HL-60/S4 (cell line): ENCODE results near the gene UBE3D.

Experiments used
- in situ Hi-C: fragments of 300-500 bp; cut with MboI; formaldehyde crosslinking; loops from 2 replicates; pipeline ENCODE4 v1.14.3; 2022; ENCODE audit warnings: low sequenced_read_pairs

Gene UBE3D, protein sequence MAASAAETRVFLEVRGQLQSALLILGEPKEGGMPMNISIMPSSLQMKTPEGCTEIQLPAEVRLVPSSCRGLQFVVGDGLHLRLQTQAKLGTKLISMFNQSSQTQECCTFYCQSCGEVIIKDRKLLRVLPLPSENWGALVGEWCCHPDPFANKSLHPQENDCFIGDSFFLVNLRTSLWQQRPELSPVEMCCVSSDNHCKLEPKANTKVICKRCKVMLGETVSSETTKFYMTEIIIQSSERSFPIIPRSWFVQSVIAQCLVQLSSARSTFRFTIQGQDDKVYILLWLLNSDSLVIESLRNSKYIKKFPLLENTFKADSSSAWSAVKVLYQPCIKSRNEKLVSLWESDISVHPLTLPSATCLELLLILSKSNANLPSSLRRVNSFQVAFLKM

DNA sequence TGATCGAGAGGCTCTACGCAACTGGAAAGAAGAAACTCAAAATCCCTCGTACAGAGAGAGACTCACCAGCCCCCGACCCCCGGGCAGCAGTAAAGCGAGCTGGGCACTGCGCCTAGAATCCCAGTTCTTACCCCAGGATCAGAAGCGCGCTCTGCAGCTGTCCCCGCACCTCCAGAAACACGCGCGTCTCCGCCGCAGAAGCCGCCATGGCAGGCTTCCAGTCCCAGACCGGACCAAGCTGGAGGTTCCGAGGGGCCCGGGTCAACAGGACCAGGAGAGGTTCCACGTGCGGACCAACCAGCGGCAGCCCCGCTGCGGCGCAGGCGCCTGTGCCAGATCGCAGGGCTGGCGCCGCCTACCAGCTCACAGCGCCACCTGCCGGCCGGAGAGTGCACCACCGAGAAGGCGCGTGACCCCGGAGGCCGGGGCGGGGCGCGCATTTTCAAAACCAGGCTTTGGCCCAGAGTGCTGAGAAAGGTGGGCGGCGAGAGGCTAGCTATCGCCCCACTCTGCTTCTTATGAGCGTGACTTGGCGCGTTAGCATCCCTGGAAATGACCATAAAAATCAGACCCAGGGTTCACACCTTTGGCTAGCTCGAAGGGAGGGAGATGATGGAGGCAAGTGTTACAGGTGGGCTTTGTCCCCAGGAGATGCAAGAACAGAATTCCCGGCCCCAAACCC is at the start of gene UBE3D:
TSS of gene UBE3D (minus strand) at position 331 of the 682 bp plus-strand sequence. CDS start at position 208, 123 bp downstream.
- in situ Hi-C loops = no loop called here

GRCh38 chr6:83114164-83114563 is 48.5 kb upstream of the UBE3D start:
- in situ Hi-C loops = no loop called here

GRCh38 chr6:83113258-83113657 is 47.6 kb upstream of the UBE3D start:
- in situ Hi-C loops = no loop called here

- in situ Hi-C loops = no loop called here
Observed at GRCh38 chr6:83108378-83108777, 42.7 kb upstream of the UBE3D start.

DNA sequence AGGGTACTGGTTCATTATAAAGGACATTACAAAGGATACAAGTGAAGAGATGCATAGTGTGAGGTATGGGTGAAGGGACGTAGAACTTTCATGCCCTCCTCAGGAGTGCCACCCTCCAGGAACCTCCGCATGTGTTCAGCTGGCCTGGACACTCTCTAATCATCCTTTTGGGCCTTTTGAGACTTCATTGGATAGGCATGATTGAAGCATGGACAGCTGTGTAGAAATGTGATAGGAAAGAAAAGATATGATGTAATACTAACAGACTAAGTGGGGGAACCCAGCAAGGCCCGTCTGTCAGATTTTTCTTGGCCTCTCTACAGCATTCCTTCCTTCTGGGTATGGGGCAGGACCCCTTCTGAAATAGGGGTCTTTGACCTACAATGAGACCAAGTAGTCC is 32.9 kb upstream of the UBE3D start:
- in situ Hi-C loops = no loop called here

GRCh38 chr6:83097675-83098074 is 32.0 kb upstream of the UBE3D start:
- in situ Hi-C loops = no loop called here

- in situ Hi-C loops = no loop called here
Observed at GRCh38 chr6:83097204-83097603, 31.6 kb upstream of the UBE3D start.

GRCh38 chr6:83096791-83097190 is 31.1 kb upstream of the UBE3D start:
- in situ Hi-C loops = no loop called here

DNA sequence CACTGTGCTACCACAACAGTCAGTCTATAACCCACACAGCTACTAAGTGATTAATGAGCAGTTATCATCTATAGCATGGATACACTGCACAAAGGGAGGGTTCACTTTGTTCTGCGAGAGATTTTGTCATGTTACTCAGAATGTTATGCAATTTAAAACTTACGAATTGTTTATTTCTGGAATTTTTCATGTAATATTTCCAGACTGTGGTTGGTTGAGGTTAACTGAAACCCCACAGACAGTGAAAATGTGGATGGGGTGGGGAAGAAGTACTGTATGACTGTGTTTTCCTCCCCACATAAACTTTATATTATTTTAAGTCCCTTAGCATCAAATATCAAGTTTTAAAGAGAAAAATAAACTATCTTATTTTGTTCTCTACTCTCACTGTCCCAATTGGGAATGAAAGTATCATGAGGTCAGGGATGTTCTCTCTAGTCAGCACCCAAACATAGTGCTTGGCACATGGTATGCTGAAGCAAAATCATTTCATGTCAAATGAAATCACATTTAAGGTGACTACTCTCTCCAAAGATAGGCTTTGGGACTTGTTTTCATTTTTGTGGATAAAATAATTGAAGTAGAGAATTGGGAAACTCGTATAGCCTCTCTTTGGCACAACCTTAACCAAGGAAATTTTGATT is 27.2 kb upstream of the UBE3D start:
- in situ Hi-C loops = no loop called here

DNA sequence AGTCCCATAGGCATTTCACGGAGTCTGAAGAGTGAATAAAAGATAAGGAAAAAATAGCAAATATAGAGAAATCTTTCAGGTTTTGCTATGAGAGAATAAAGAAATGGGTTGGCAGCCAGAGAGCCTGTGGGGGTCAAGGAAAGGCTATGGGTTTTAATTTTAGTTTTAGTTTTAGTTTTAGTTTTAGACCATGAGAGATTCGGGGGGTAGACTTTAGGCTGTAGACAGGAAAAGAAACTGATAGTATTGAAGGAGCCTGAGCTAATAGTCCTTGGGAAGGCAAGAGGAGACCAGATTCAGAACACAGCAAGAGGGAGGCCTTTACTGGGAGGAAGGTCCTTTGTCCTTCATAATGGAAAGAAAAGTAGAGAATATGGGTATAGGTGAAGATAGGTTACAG is 21.1 kb upstream of the UBE3D start:
- in situ Hi-C loops = no loop called here

- in situ Hi-C loops = no loop called here
Observed at GRCh38 chr6:83083476-83083875, 17.8 kb upstream of the UBE3D start.

DNA sequence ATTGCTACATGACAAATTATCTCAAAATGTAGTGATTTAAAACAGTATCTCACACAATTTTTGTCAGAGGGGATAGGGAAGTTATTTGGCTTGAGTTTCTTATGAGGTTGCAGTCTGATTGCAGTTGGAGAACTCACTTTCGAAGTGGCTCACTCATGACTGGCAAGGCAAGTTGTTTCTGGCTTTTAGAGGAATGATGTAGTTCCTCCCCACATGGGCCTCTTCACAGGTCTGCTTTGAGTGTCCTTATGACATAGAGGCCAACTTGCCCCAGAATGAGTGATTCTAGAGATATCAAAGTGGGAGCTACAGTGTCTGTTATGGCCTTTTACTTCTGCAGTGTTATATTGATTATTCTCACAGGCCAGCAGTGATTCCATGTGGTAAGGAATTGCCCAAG is 8.0 kb upstream of the UBE3D start:
- in situ Hi-C loops = no loop called here

- in situ Hi-C loops = no loop called here
Observed at GRCh38 chr6:83072726-83073125, 7.1 kb upstream of the UBE3D start.

DNA sequence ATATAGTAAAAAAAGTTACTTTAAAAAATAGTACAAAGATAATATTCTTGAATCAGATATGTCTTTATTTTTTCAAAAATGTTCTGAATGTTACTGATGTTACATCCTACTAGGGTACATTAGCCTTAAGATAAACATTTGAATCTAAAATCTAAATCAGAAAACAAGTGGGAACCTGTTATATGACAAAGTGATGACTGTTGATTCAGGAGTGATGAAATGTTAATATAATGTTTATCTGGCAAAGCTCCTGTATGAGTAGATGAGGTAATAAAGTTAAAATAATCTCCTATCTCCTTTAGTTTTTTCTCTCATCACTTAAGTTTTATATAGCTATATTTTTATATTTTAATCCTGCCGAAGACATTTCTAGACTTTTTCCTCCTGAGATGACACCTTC is 6.1 kb upstream of the UBE3D start:
- in situ Hi-C loops = no loop called here

DNA sequence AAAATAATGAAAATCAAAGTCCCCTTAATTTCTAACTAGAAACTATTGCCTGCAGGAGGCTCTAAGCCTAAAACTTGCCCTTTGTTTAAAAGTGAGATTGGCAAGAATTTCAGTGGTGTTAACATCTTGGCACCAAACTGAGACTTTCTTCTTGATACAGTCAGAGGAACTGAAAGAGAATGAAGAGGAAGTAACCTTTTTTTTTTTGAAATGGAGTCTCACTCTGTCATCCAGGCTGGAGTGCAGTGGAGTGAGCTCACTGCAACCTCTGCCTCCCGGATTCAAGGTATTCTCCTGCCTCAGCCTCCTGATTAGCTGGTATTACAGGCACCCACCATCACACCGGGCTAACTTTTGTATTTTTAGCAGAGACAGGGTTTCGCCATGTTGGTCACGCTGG is 5.4 kb upstream of the UBE3D start:
- in situ Hi-C loops = no loop called here

DNA sequence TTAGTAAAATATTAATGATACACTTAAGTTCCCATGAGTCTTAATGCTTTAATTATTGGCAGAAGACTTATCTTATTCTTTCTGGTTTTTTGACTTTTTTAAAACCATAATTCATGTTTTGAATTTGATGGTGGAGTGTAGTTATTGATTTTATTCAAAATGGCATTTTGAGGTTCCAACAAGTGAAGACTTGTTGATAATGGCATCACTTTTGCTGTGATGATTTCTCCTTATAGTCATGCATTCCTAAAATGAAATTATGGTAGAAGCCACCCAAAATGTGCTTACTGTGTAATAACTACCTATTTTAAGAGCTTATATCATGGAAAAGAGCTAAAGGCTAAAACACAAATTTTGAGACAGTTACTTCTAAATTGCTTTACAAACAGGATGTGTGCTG is 4.0 kb upstream of the UBE3D start:
- in situ Hi-C loops = no loop called here

- in situ Hi-C loops = no loop called here
Observed at GRCh38 chr6:83068616-83069015, 3.0 kb upstream of the UBE3D start.

DNA sequence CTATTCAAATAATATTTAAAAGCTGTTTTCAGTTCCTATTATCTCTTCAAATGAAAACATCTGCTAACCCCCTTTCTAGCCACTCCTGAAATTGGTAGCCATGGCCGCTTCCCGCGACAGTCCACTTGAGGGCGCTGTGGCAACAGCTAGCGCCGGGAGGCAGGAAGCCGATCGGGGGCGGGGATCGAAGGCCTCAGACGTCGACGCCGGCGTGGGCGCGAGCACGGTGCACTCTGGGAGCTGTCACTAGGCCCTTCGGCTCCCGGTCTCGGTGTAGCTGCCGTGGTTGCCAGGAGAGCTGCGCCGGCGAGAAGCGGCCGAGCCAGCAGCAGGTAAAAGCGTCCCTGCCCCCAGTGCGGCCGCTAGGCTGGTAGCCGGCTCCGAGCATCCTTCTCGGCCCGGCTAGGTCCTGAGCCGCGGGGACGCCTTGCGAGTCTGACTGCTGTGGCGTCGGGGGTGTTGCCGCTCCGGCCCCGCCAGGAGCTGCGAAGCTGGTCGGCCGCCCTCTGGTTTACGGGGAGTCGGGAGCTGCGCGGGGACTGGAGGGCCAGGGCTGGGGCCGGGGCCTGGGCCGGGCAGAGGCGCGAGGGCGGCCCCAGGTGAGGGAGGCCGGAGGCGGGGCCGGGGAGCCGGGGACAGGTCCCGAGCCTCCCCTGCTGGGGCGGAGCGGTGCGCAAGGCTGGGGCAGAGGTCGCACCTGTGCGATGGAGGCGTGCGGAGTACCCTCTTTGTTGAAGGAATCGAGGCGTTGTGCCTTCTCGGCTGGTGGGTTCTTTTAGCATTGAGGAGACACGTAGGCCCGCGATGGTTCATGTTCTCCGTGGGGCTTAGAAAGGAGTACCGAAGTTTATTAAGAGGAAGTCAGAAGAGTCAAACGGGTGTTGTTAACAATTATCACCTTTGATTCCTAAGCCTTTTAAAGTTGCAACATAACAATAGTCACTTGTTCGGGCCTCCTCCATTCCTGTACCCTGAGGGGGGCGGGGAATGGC is 2.1 kb upstream of the UBE3D start, which contains the start of gene DOP1A:
TSS of gene DOP1A (plus strand) at position 224 of the 992 bp plus-strand sequence. CDS start 29,307 bp downstream, outside the sequence.
- in situ Hi-C loops = no loop called here

GRCh38 chr6:83062225-83062624 is 3.4 kb downstream of the UBE3D start:
- in situ Hi-C loops = no loop called here

- in situ Hi-C loops = no loop called here
Observed at GRCh38 chr6:83061190-83061589, 4.5 kb downstream of the UBE3D start.
